Stimulated activated CD8-positive, alpha-beta memory T cell treated with anti-CD3 and anti-CD28 coated beads, Interleukin-15, amount 100 ng/mL, for 24 hours (primary cell): ENCODE results near the gene NOM1.

Source experiments
- DNase-seq: peaks from one replicate; pipeline ENCODE4 v3.0.0-alpha.2; 2020; ENCODE audit warnings: low read depth

Gene NOM1

GRCh38 chr7:157005456-157006204 lies 56.1 kb downstream of the NOM1 start:
- DNase-seq: no peak

- DNase-seq: no peak
Measured at GRCh38 chr7:157006205-157006747, 56.8 kb downstream of the NOM1 start.

- no peak for DNase-seq
Measured at GRCh38 chr7:157006829-157007469, 57.4 kb downstream of the NOM1 start.

- DNase-seq: no peak
Measured at GRCh38 chr7:157007470-157008066, 58.1 kb downstream of the NOM1 start.

GRCh38 chr7:157008206-157009169 lies 59.0 kb downstream of the NOM1 start:
- no peak for DNase-seq

- no peak for DNase-seq
Measured at GRCh38 chr7:157009170-157009777, 59.8 kb downstream of the NOM1 start.

- no peak for DNase-seq
Measured at GRCh38 chr7:157009778-157010587, 60.5 kb downstream of the NOM1 start.

GRCh38 chr7:157010588-157011332 lies 61.2 kb downstream of the NOM1 start, which contains the start of gene MNX1:
Gene MNX1, minus strand, starts transcription at chr7:157010663. Its CDS starts 313 bp downstream, at chr7:157010350.
- DNase-seq: no peak

DNA sequence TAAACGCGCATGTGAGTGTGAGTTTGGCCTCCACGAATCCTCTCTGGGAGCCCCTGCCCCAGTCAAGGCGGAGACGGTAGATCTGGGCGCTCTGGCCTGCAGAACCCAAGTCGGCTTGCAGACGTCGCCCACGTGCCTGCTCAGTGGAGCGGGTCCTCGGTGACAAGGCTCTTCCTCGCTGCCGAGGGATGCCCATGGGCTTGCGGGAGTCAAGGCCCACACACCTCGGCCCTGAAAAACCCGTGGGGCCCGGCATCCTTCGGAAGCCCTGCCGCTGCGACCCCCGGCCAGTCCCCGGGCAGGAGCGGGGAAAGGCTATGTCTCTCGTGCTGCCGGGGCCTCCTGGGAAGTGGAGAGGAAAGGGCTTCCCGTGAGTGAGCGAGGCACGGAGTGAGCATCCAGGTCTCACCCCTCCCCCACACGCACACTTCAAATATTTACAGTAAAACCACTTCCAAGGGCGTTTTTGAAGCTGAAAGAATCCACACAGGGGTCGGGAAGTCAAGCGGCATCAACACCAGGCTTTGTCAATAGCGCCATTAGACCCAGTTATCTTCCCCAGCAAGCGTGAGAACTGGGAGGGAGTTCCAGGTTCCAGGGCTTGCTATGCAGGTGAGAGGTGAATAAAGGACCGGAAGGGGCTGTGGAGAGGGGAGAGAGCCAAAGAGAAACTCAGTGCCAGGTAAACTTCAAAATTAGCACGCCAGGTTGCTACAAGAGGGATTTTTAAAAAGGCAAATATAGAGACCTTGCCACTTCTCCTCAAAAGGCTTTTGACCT lies 62.0 kb downstream of the NOM1 start:
- no peak for DNase-seq

- no peak for DNase-seq
Measured at GRCh38 chr7:157012113-157012547, 62.6 kb downstream of the NOM1 start.

DNA sequence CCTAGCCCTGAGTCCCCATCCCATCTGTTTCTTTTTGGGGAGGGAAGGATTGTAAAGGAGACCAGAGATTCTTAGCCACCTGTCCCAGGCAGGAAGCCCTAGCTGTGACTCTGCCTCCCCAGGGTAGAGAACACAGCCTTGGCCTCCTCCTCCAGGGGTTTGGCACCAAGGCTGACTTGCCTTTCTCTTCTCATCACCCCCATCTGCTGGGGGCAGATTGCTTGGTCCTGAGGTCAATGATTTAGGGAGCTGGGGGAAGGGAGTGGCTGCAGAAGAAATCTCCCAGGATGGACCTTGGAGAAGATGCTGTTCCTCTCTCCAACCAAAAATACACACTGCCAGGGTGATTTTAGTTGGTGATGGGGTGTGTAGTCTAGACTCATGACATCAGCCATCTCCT lies 63.6 kb downstream of the NOM1 start:
- DNase-seq: no peak

DNA sequence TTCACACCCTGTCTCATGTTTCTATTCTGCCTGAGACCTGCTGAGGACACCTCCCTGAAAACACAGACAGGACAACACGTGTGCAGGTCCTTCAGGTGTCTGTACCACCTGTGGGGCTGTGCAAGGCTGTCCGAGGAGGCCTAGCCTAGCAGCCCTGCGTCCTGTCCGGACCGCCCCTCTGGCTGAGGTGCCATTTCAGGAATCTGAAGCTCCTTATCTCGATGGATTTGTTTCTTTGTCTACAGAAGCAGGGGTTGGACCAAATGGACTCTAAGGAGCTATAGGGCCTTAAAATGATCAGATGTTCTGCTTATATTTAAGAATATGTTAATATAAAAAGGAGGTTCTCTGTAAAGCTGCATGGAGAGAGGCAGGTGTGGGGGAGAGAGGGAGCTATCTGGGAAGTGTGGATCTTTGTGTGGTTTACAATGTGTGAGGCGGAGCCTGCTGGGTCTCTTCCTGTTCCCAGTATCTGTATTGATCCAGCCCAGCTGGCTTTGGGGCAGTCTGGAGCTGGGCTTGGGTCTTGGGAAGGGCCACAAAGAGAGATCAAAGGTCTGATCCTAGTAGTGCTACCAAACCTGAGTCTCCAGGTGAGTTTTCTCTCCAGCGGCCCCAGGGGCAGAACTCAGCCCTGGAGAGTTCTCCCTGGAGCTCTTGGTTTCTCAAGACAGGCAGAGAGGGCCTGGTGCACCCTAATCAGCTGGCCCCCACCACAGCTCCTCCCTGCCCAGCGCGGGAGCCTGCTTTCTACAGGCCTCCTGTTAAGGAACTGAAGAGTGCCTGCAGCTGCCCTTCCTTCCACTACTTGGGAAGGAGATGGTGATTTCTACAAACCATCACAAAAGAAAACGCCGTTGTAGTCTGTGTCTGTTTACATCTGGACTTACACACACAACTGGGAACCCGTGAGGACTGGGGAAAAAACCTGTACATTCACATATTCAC lies 64.4 kb downstream of the NOM1 start:
- no peak for DNase-seq

GRCh38 chr7:157014635-157015555 lies 65.4 kb downstream of the NOM1 start:
- DNase-seq: no peak

DNA sequence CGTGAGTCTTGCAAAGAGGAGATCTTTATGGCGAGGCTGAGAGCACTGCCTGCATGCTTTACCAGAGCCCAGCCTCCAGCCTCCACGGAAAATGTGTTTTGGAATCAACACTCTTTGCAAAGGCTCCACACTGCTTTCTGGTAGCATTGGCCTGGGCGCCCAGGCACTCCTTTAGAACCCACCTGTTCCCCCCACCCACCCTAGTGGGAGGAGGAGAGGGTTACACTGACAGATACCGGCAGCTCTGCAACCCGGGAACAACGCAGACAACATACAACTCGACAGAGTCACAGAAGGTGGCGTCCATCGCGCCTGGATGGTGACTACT lies 66.5 kb downstream of the NOM1 start:
- no peak for DNase-seq

GRCh38 chr7:157016352-157017041 lies 67.0 kb downstream of the NOM1 start:
- no peak for DNase-seq

DNA sequence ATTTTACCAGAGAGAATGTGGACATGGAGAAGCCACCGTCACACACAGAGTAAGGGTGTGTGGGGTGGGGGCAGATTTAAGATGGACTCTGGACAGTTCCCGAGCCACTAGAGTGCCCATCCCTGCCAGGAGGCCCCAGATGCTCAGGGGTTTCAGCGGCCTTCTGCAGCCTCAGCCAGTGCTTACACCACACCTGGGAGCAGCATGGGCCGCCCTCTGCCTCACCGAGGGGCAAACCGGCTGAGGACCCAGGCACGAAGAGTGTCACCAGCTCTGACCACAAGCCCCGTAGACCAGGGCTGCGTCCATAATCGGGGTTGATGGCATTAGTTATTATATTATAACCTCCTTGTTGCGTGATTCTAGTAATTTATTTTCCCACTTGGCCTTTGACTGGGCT lies 67.6 kb downstream of the NOM1 start:
- no peak for DNase-seq
